SU-DHL-6 (cell line): ENCODE results near the gene RSPO1.

ENCODE experiments used
- EZH2phosphoT487 ChIP-seq: fragments of 200-600 bp; sonication (generic), shearing (Covaris generic); conservative IDR thresholded peaks from 2 replicates; pipeline ENCODE4 v1.6.1; 2018; ENCODE audit warnings: mild to moderate bottlenecking, antibody characterized with exemption, low read length, moderate library complexity, mixed read lengths
- TF ChIP-seq, protein P1 (sequence below): fragments of 200-600 bp; sonication (generic); IDR thresholded peaks from one replicate; pipeline ENCODE4 v1.5.1; 2017; ENCODE audit warnings: antibody characterized with exemption, mild to moderate bottlenecking, low read length, moderate library complexity; ENCODE audit not compliant: insufficient read depth, poor library complexity, severe bottlenecking

DNA sequence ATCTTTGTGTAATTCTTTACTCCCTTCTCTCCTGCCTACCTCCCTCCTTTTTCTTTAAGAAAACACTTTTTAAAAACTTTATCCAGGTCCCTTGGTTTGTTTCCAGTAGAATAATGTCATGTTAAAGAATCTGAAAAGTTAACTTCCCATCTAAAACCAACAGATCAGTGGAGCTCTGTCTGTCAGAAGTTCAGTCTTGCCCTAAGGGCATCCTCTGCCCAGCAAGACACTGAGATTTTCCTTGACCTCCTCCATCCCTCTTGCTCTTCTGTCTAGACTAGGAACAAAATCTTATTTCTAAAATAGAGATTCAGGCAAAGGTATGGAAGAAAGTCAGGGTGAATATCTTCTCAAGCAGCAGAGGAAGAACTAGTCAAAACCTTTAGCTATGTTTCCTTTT, 33.3 kb downstream of the RSPO1 start:
- TF ChIP-seq, protein P1, sequence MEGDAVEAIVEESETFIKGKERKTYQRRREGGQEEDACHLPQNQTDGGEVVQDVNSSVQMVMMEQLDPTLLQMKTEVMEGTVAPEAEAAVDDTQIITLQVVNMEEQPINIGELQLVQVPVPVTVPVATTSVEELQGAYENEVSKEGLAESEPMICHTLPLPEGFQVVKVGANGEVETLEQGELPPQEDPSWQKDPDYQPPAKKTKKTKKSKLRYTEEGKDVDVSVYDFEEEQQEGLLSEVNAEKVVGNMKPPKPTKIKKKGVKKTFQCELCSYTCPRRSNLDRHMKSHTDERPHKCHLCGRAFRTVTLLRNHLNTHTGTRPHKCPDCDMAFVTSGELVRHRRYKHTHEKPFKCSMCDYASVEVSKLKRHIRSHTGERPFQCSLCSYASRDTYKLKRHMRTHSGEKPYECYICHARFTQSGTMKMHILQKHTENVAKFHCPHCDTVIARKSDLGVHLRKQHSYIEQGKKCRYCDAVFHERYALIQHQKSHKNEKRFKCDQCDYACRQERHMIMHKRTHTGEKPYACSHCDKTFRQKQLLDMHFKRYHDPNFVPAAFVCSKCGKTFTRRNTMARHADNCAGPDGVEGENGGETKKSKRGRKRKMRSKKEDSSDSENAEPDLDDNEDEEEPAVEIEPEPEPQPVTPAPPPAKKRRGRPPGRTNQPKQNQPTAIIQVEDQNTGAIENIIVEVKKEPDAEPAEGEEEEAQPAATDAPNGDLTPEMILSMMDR, result no peak
- TF ChIP-seq EZH2phosphoT487, result no peak
